Esophagus muscularis mucosa (tissue), 4 donors: Measurements from ENCODE around the gene OXCT1.

Source experiments
- CTCF ChIP-seq, 3 experiments: fragments of 200-600 bp in 2 of 3; fragments of 450-650 bp in 1 of 3; sonication (generic) in 2 of 3; IDR thresholded peaks; one replicate each; pipeline ENCODE4 v1.5.1; 2017 to 2019; ENCODE audit warnings: antibody characterized with exemption in 3 of 3, mild to moderate bottlenecking in 2 of 3, moderate library complexity in 1 of 3
- EP300 ChIP-seq: sonication (generic); formaldehyde crosslinking; IDR thresholded peaks from one replicate; pipeline ENCODE4 v1.6.1; 2017; ENCODE audit warnings: antibody characterized with exemption
- POLR2A ChIP-seq: fragments of 450-650 bp; IDR thresholded peaks from one replicate; pipeline ENCODE4 v1.6.1; 2017; ENCODE audit warnings: antibody characterized with exemption, moderate library complexity, mild to moderate bottlenecking, low read depth
- POLR2AphosphoS5 ChIP-seq, 2 donors: sonication (generic); formaldehyde crosslinking; IDR thresholded peaks; one replicate each; pipeline ENCODE4 v1.6.1; 2017; ENCODE audit warnings: antibody characterized with exemption in 2 of 2

DNA sequence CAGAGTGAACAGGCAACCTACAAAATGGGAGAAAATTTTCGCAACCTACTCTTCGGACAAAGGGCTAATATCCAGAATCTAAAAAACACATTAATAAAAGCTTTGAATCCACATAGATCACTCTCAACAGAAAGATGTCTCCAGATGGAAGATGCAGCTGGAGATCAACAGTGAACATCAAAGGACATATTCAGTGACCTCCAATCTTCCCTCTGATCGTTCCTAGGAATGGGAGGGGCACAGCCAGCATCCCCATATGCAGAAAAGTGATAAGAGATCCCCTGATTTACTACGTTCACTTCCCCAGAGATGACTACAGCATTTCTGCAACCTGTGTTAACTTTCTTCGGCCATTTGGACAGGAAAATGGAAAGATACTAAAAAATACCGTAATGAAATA lies 21.2 kb downstream of the OXCT1 start:
- TF ChIP-seq CTCF (IDR thresholded peaks at IDR 0.05) (no peak), POLR2AphosphoS5 (IDR thresholded peaks at IDR 0.05) (no peak), POLR2A (no peak), EP300 (no peak)
